IPS-20b (cell line): Measurements from ENCODE around the gene PAXX.

Experiments
- H3K27ac ChIP-seq: one replicate; pipeline ENCODE4 v1.5.1; 2013; ENCODE audit warnings: low read length
- H3K27me3 ChIP-seq: 2 replicates; pipeline ENCODE4 v1.6.1; 2013; ENCODE audit warnings: mild to moderate bottlenecking, low read length, inconsistent platforms; ENCODE audit not compliant: insufficient read depth
- H3K36me3 ChIP-seq: 2 replicates; pipeline ENCODE4 v1.6.1; 2013; ENCODE audit warnings: low read depth, mild to moderate bottlenecking, inconsistent platforms, low read length, moderate library complexity; ENCODE audit not compliant: insufficient read depth
- H3K4me1 ChIP-seq: 2 replicates; pipeline ENCODE4 v1.6.1; 2013; ENCODE audit warnings: mild to moderate bottlenecking, control low read depth, inconsistent platforms, low read length, moderate library complexity; ENCODE audit not compliant: insufficient read depth
- H3K4me3 ChIP-seq: 2 replicates; pipeline ENCODE4 v1.5.1; 2013; ENCODE audit warnings: mild to moderate bottlenecking, low read length, inconsistent platforms
- H3K9ac ChIP-seq: 2 replicates; pipeline ENCODE4 v1.6.1; 2013; ENCODE audit warnings: low read depth, mild to moderate bottlenecking, inconsistent platforms, low read length, moderate library complexity
- H3K9me3 ChIP-seq: 2 replicates; pipeline ENCODE4 v1.6.1; 2013; ENCODE audit warnings: mild to moderate bottlenecking, low read depth, low read length, inconsistent platforms; ENCODE audit not compliant: insufficient read depth

Gene PAXX

GRCh38 chr9:136963341-136963740 lies 28.9 kb upstream of the PAXX start:
- Histone ChIP-seq H3K27me3 (no peaks in the 10 kb centered on the region), H3K4me3 (no peak overlapping the region), H3K9ac (no peak overlapping the region), H3K9me3 (no peaks in the 10 kb centered on the region), H3K36me3 (no peaks in the 10 kb centered on the region), H3K4me1 (no peaks in the 10 kb centered on the region), H3K27ac (no peak overlapping the region)

GRCh38 chr9:136963751-136964150 lies 28.5 kb upstream of the PAXX start:
- H3K4me1 ChIP-seq: no peaks in the 10 kb centered on the region
- no peak overlapping the region for H3K27ac ChIP-seq
- H3K4me3 ChIP-seq: no peak overlapping the region
- H3K36me3 ChIP-seq: no peaks in the 10 kb centered on the region
- no peak overlapping the region for H3K9ac ChIP-seq
- H3K27me3 ChIP-seq: no peaks in the 10 kb centered on the region
- no peaks in the 10 kb centered on the region for H3K9me3 ChIP-seq

DNA sequence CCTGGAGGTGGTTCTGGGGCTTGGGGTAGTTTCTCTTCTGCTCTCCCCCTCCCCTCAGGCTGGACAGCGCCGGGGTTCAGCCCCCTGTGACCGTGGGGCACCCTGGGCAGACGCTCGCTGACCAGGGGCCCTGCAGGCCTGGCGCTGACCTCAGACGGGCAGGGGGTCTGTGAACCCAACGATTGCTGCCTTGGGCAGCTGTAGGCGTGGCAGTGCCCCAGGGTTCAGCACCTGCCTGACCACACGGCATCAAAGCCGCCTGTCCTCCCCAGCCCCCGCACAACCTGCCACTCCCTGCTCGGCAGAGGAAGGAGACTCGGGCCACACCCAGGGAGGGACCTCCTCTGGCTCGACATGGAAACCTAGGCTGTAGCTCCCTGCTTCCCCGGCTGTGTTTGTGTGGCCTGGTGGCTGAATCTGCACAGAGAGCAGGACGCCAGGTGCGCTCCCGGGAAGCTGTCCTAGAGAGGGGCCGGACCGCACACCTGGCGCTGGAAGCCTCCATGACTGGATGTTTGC lies 28.0 kb upstream of the PAXX start:
- Histone ChIP-seq H3K36me3 (no peaks in the 10 kb centered on the region), H3K9me3 (no peaks in the 10 kb centered on the region), H3K4me1 (no peaks in the 10 kb centered on the region), H3K27ac (no peak overlapping the region), H3K4me3 (no peak overlapping the region), H3K9ac (no peak overlapping the region), H3K27me3 (no peaks in the 10 kb centered on the region)

GRCh38 chr9:136964833-136965422 lies 27.3 kb upstream of the PAXX start:
- Histone ChIP-seq H3K27me3 (no peaks in the 10 kb centered on the region), H3K4me3 (no peak overlapping the region), H3K4me1 (no peaks in the 10 kb centered on the region), H3K27ac (no peak overlapping the region), H3K9ac (no peak overlapping the region), H3K36me3 (no peaks in the 10 kb centered on the region), H3K9me3 (no peaks in the 10 kb centered on the region)

GRCh38 chr9:136965771-136966484 lies 26.3 kb upstream of the PAXX start:
- Histone ChIP-seq H3K9ac (peak overlapping the region; percentile 45; the same call in 1 of the 2 replicates), H3K9me3 (no peaks in the 10 kb centered on the region), H3K27me3 (no peaks in the 10 kb centered on the region), H3K4me3 (peak overlapping the region; percentile 8; the same call in 1 of the 2 replicates), H3K27ac (no peak overlapping the region), H3K36me3 (no peaks in the 10 kb centered on the region), H3K4me1 (no peaks in the 10 kb centered on the region)

- H3K9ac ChIP-seq: no peak overlapping the region
- no peaks in the 10 kb centered on the region for H3K36me3 ChIP-seq
- H3K27ac ChIP-seq: no peak overlapping the region
- no peak overlapping the region for H3K4me3 ChIP-seq
- no peaks in the 10 kb centered on the region for H3K27me3 ChIP-seq
- H3K4me1 ChIP-seq: no peaks in the 10 kb centered on the region
- H3K9me3 ChIP-seq: no peaks in the 10 kb centered on the region
Observed at GRCh38 chr9:136968333-136969127, 23.7 kb upstream of the PAXX start.

GRCh38 chr9:136969150-136969549 lies 23.1 kb upstream of the PAXX start:
- no peak overlapping the region for H3K9ac ChIP-seq

GRCh38 chr9:136969774-136970173 lies 22.4 kb upstream of the PAXX start:
- Histone ChIP-seq H3K9me3 (no peaks in the 10 kb centered on the region), H3K27me3 (no peaks in the 10 kb centered on the region), H3K4me1 (no peaks in the 10 kb centered on the region), H3K36me3 (no peaks in the 10 kb centered on the region), H3K4me3 (no peak overlapping the region), H3K27ac (no peak overlapping the region), H3K9ac (no peak overlapping the region)

More at GRCh38 chr9:136969150-136969549, 23.1 kb upstream of the PAXX start:
- no peaks in the 10 kb centered on the region for H3K27me3 ChIP-seq
- no peaks in the 10 kb centered on the region for H3K36me3 ChIP-seq
- H3K27ac ChIP-seq: no peak overlapping the region
- H3K9me3 ChIP-seq: no peaks in the 10 kb centered on the region
- no peak overlapping the region for H3K4me3 ChIP-seq
- H3K4me1 ChIP-seq: no peaks in the 10 kb centered on the region

DNA sequence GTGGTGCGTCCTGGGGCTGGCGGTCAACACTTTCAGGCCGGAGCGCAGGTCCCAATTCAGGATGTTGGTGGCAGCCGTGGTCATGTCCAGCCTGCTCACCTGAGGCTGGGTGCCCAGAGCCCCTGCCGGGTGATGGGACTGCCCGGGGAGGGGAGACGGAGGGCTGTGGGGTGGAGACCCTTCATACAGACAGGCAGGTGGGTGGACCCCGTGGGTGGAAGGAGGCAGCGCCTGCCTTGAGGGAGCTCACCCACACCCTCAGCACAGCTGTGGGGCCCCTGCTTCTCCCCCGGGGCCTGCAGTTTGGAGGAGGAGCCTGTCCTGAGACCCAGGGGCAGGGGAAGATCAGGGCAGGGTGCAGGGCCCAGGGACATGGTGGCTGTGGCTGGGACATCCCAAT lies 21.9 kb upstream of the PAXX start:
- H3K4me1 ChIP-seq: no peaks in the 10 kb centered on the region
- H3K4me3 ChIP-seq: no peak overlapping the region
- H3K36me3 ChIP-seq: no peaks in the 10 kb centered on the region
- no peak overlapping the region for H3K27ac ChIP-seq
- H3K9ac ChIP-seq: no peak overlapping the region
- H3K27me3 ChIP-seq: no peaks in the 10 kb centered on the region
- H3K9me3 ChIP-seq: no peaks in the 10 kb centered on the region

- Histone ChIP-seq H3K9me3 (no peaks in the 10 kb centered on the region), H3K4me1 (no peaks in the 10 kb centered on the region), H3K27me3 (no peaks in the 10 kb centered on the region), H3K9ac (no peak overlapping the region), H3K36me3 (no peaks in the 10 kb centered on the region), H3K27ac (no peak overlapping the region), H3K4me3 (no peak overlapping the region)
Observed at GRCh38 chr9:136971746-136972145, 20.5 kb upstream of the PAXX start.

DNA sequence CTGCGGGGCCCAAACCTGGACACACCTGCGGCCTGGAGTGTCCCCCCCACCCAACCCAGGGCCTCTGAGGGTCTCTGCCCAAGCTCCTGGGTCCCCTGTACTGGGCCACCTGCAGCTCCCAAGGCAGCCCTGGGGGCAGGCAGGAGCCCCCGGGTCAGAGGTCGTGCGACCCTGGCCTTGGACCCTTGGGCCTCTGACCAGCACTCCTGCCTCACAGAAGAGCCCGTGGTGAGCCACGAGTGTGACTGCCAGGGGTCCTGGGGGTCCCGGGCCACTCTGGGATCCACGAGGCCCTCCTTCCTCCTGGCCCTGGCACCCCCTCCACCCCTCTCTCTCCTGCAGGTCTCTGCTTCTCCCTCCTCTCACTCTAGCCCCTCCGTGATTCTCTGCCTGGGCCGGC lies 19.9 kb upstream of the PAXX start:
- no peaks in the 10 kb centered on the region; the same call in 1 of the 2 replicates for H3K4me1 ChIP-seq
- H3K27ac ChIP-seq: no peak overlapping the region
- H3K9ac ChIP-seq: no peak overlapping the region
- peaks cover 6% of the 10 kb centered on the region for H3K27me3 ChIP-seq
- no peaks in the 10 kb centered on the region for H3K36me3 ChIP-seq
- H3K4me3 ChIP-seq: no peak overlapping the region
- no peaks in the 10 kb centered on the region for H3K9me3 ChIP-seq
